ENCODE measurements around the gene DAB2.
"Not testable (repeated sequence)": the region's sequence is repeated elsewhere in the genome, so short reads cannot be mapped to it uniquely, and the experiment has no call there.

Gene DAB2

GRCh38 chr5:39340506-39340905 is 84.3 kb downstream of the DAB2 start:
- no peak for DNase-seq (ENCODE audit: low read depth)

- DNase-seq (ENCODE audit: low read depth): no peak
These were observed 87.4 kb downstream of the DAB2 start for GRCh38 chr5:39337252-39337915.

GRCh38 chr5:39334296-39334695 is 90.5 kb downstream of the DAB2 start:
- DNase-seq (ENCODE audit: low read depth): not testable (repeated sequence)

GRCh38 chr5:39333104-39333503 is 91.7 kb downstream of the DAB2 start:
- no peak for DNase-seq (ENCODE audit: low read depth)

- DNase-seq (ENCODE audit: low read depth): no peak
These were observed 92.9 kb downstream of the DAB2 start for GRCh38 chr5:39331861-39332381.

- DNase-seq (ENCODE audit: low read depth): no peak
These were observed 96.0 kb downstream of the DAB2 start for GRCh38 chr5:39328731-39329130.

- DNase-seq (ENCODE audit: low read depth): no peak
These were observed 101.2 kb downstream of the DAB2 start for GRCh38 chr5:39323542-39323941.
